ENCODE results near the gene NAIF1.

DNA sequence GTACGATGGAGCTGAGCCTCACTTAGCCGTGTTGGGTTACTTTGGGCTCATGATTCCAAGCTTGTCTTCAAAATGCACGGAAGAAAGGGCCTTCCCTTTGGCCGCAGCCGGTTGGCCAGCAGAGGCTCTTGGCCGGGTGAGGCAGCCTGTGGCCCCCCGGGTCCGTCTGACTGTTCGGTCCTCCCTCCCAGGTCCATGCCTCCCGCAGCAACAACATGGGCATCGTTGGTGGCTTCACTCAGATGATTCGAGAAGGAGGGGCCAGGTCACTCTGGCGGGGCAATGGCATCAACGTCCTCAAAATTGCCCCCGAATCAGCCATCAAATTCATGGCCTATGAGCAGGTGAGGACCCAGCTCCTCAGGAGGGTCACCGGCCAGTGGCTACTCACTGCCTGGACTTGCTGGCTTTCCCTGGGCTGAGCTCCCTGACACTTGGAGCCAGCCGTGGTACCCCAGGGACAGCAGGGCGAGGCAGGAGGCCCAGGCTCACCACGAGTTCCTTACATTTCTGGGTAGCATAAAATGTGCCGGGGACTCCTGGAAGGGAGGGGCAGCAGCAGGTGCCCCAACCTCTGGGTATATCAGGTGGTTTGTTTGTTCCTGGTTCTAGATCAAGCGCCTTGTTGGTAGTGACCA lies 38.5 kb upstream of the NAIF1 start:
- TF ChIP-seq, protein P1, sequence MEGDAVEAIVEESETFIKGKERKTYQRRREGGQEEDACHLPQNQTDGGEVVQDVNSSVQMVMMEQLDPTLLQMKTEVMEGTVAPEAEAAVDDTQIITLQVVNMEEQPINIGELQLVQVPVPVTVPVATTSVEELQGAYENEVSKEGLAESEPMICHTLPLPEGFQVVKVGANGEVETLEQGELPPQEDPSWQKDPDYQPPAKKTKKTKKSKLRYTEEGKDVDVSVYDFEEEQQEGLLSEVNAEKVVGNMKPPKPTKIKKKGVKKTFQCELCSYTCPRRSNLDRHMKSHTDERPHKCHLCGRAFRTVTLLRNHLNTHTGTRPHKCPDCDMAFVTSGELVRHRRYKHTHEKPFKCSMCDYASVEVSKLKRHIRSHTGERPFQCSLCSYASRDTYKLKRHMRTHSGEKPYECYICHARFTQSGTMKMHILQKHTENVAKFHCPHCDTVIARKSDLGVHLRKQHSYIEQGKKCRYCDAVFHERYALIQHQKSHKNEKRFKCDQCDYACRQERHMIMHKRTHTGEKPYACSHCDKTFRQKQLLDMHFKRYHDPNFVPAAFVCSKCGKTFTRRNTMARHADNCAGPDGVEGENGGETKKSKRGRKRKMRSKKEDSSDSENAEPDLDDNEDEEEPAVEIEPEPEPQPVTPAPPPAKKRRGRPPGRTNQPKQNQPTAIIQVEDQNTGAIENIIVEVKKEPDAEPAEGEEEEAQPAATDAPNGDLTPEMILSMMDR (IDR thresholded peaks at IDR 0.05; ENCODE audit: low read depth, low read length): no peak
- no peak for TF ChIP-seq EZH2phosphoT487 (IDR thresholded peaks at IDR 0.05; ENCODE audit: low read depth)
